Kidney (tissue), 14 donors: Measurements from ENCODE around the gene CLEC4F. TPM values are rescaled to one million over a fixed set of nuclear protein-coding genes. Genes with fewer than 3 reads are reported as not detected.

Experiments
- DNase-seq, 5 donors: peaks; one replicate each; pipeline ENCODE4 v3.0.0-alpha.2; 2013 to 2020
- FAIRE-seq: peaks from 2 replicates; lab custom pipeline; 2012; peaks lifted over from hg19 to GRCh38; lab: Jason Lieb, UNC
- H3K27ac ChIP-seq, 2 donors: one replicate each; pipeline ENCODE4 v1.7.0; 2013; ENCODE audit warnings: low read depth in 2 of 2, low read length in 2 of 2, inconsistent platforms in 1 of 2
- H3K27me3 ChIP-seq: one replicate; pipeline ENCODE4 v1.7.1; 2013; ENCODE audit warnings: low read length, inconsistent platforms; ENCODE audit not compliant: control insufficient read depth, insufficient read depth
- H3K36me3 ChIP-seq, 3 donors: one replicate each; pipeline versions ENCODE4 v1.7.0 to v1.7.1; 2013; ENCODE audit warnings: low read length in 3 of 3, control low read depth in 1 of 3, inconsistent platforms in 1 of 3; ENCODE audit not compliant: insufficient read depth in 3 of 3, control insufficient read depth in 2 of 3
- H3K4me1 ChIP-seq, 3 donors: one replicate each; pipeline versions ENCODE4 v1.7.0 to v1.7.1; 2013; ENCODE audit warnings: low read length in 3 of 3, inconsistent platforms in 1 of 3, low read depth in 1 of 3; ENCODE audit not compliant: control insufficient read depth in 2 of 3, insufficient read depth in 2 of 3
- H3K4me3 ChIP-seq, 3 donors: one replicate each; pipeline versions ENCODE4 v1.7.0 to v1.8.1; 2013; ENCODE audit warnings: low read length in 3 of 3, control low read depth in 1 of 3, inconsistent platforms in 1 of 3
- H3K9ac ChIP-seq, 3 donors: one replicate each; pipeline versions ENCODE4 v1.7.0 to v1.7.1; 2013; ENCODE audit warnings: low read length in 3 of 3, control low read depth in 1 of 3, inconsistent platforms in 1 of 3
- H3K9me3 ChIP-seq, 3 donors: one replicate each; pipeline versions ENCODE4 v1.7.0 to v1.7.1; 2013; ENCODE audit warnings: low read length in 3 of 3, control low read depth in 1 of 3, inconsistent platforms in 1 of 3; ENCODE audit not compliant: control insufficient read depth in 2 of 3, insufficient read depth in 1 of 3
- intact Hi-C: fragments of 100-400 bp; cut with DNase I; formaldehyde crosslinking; loops from one replicate; pipeline ENCODE4 v1.11.1; 2022
- polyA plus RNA-seq: library from polyadenylated mRNA; stranded (reverse); fragments of 350-450 nt; fragmentation: Illumina TruSeq; extraction: RNeasy Lipid Tissue Mini Kit (QIAGEN cat#74804); gene quantifications from one replicate; pipeline ENCODE4 v1.2.3, GENCODE V29; 2014; ENCODE audit warnings: low read depth, low replicate concordance; ENCODE audit not compliant: insufficient read depth
- total RNA-seq: library from RNA; stranded (reverse); fragmentation: NEBNext Ultra II Directional; extraction: Animal tissue kit (Norgen Biotek cat#: 25700); gene quantifications from one replicate; pipeline ENCODE4 v1.2.1, GENCODE V29; 2021
- TF ChIP-seq, protein P1 (sequence below): IDR thresholded peaks from 3 replicates; pipeline ENCODE4 v1.5.1; 2012; ENCODE audit warnings: mild to moderate bottlenecking, moderate library complexity, borderline replicate concordance; ENCODE audit not compliant: insufficient read depth; ENCODE audit errors: extremely low read depth
- donor health status: control.
- donor health status: control.
- donor health status: control.
- donor health status: control.
- donor health status: control.
- donor health status: DM: yes; HTN: yes; CAD: no.
- donor health status: Normal renal cell carcinoma (clear cell type).

The CLEC4F gene
- total and polyA plus RNA-seq, 2 donors from 2014 or later: 0.72 TPM; not detected in 1

DNA sequence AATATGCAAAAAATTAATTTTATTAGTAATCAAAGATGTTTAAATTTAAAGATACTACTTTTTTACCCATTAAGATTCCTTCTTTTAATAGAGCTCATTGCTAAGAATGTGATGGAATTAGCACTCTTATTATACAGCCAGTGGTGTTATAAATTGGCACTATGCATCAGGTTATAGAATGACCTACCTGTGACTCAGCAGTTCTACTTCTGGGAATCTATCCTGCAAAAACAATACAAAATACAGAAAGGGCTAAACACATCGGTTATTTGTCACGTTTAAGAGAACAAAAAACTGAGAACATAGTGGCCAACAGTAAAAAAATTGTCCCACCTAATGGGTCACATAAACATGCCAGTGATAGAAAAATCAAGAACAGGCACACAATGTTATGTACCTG is 42.9 kb downstream of the CLEC4F start:
- no peak overlapping the region for H3K4me3 ChIP-seq
- no peak for DNase-seq
- no peak overlapping the region for H3K27ac ChIP-seq
- TF ChIP-seq, protein P1, sequence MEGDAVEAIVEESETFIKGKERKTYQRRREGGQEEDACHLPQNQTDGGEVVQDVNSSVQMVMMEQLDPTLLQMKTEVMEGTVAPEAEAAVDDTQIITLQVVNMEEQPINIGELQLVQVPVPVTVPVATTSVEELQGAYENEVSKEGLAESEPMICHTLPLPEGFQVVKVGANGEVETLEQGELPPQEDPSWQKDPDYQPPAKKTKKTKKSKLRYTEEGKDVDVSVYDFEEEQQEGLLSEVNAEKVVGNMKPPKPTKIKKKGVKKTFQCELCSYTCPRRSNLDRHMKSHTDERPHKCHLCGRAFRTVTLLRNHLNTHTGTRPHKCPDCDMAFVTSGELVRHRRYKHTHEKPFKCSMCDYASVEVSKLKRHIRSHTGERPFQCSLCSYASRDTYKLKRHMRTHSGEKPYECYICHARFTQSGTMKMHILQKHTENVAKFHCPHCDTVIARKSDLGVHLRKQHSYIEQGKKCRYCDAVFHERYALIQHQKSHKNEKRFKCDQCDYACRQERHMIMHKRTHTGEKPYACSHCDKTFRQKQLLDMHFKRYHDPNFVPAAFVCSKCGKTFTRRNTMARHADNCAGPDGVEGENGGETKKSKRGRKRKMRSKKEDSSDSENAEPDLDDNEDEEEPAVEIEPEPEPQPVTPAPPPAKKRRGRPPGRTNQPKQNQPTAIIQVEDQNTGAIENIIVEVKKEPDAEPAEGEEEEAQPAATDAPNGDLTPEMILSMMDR: no peak
- no peak for FAIRE-seq
- H3K4me1 ChIP-seq: no peaks in the 10 kb centered on the region
- no peaks in the 10 kb centered on the region for H3K36me3 ChIP-seq
- intact Hi-C loops: no loop called here
- no peaks in the 10 kb centered on the region for H3K9me3 ChIP-seq
- no peak overlapping the region for H3K9ac ChIP-seq
- no peaks in the 10 kb centered on the region for H3K27me3 ChIP-seq

DNA sequence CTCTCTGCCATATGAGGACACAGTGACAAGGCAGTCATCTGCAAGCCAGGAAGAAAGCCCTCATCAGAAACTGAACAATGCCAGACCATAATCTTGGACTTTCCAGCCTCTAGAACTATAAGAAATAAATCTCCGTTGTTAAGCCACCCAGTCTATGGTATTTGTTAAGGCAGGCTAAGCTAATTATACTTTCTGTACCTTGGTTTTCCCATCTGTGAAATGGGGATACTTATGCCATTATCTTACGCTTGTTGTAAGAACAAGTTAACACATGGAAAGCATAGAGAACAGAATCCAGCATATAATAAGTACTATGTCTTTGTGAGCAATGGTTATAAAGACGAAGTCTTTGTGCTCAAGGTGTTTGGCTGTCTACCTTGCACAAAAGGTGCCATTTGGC is 44.1 kb downstream of the CLEC4F start:
- Histone ChIP-seq H3K27ac (no peak overlapping the region), H3K4me3 (no peak overlapping the region), H3K27me3 (no peaks in the 10 kb centered on the region), H3K9me3 (no peaks in the 10 kb centered on the region), H3K9ac (no peak overlapping the region), H3K36me3 (no peaks in the 10 kb centered on the region), H3K4me1 (no peaks in the 10 kb centered on the region)
- no peak for DNase-seq
- intact Hi-C loops: no loop called here
- TF ChIP-seq, protein P1: no peak
- no peak for FAIRE-seq

DNA sequence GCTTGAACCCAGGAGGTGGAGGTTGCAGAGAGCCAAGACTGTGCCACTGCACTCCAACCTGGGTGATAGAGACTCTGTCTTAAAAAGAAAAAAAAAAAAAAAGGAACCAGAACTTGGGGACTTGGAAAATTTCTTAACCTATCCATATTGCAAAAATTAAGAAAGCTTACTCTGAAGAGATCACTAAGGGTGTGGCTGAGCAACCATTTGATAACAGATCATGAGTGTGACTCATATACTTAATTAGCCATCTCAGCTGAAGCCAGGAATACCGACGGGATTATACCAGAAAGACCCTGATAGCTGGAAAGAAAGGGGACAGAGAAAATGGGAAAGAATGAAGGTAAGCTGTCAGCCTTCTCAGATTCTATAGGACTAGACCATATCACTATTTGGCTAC is 45.3 kb downstream of the CLEC4F start:
- TF ChIP-seq, protein P1: no peak
- intact Hi-C loops: no loop called here
- Histone ChIP-seq H3K4me3 (no peak overlapping the region), H3K27me3 (no peaks in the 10 kb centered on the region), H3K9ac (no peak overlapping the region), H3K9me3 (no peaks in the 10 kb centered on the region), H3K4me1 (no peaks in the 10 kb centered on the region), H3K36me3 (no peaks in the 10 kb centered on the region), H3K27ac (no peak overlapping the region)
- DNase-seq (no peak), FAIRE-seq (no peak)

DNA sequence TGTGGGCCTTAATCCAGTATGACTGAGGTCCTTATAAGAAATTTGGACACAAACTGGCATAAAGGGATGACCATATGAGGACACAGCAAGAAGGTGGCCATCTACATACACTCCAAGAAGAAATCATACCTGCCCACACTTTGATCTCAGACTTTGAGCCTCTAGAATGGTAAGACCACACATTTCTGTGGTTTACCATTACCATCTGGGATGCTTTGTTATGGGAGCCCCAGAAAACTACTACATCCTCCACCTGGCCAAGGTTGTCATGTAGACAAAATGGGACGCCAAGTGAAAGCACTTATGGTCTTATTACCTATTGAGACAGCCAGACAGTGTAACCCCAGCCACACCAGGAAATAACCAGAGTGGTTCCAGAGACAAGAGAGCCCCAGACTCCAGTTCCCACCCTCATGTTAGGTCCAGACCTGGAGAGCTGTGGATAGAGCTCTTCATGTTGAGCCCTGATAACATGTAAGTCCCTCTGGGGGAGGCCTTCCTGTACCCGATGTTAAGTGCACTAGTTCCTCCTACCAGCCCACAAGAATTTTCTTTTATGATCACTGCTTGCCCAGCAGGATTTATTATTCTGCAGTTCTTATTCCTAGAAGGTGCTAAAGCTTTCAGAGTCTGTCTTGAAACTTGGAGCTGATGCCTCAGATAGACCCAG is 47.8 kb downstream of the CLEC4F start:
- DNase-seq: no peak
- no peaks in the 10 kb centered on the region for H3K9me3 ChIP-seq
- no peaks in the 10 kb centered on the region for H3K36me3 ChIP-seq
- no peak overlapping the region for H3K4me3 ChIP-seq
- H3K27me3 ChIP-seq: no peaks in the 10 kb centered on the region
- no peak overlapping the region for H3K9ac ChIP-seq
- H3K27ac ChIP-seq: no peak overlapping the region
- FAIRE-seq: no peak
- H3K4me1 ChIP-seq: peaks cover 0 to under 1% (median 0%) of the 10 kb centered on the region in 3 donors
- TF ChIP-seq, protein P1: no peak
- intact Hi-C loops: no loop called here
